HT1080 (cell line): ENCODE data around the gene ZNF557. TPM values are rescaled to one million over a fixed set of nuclear protein-coding genes. Genes with fewer than 3 reads are reported as not detected.
"Not testable (repeated sequence)": the region's sequence is repeated elsewhere in the genome, so short reads cannot be mapped to it uniquely, and the experiment has no call there.

Experiments
- DNase-seq: peaks from one replicate; pipeline ENCODE4 v3.0.0-alpha.2; 2015; ENCODE audit warnings: low read depth
- polyA plus RNA-seq, 2 experiments: library from polyadenylated mRNA; depleted of rRNA; stranded (reverse); fragments of >200 nt; gene quantifications; 2 replicates each; pipeline ENCODE4 v1.2.3, GENCODE V29; 2015
- total RNA-seq: library from RNA; depleted of rRNA; stranded (reverse); fragments of >200 nt; shearing (Covaris generic); gene quantifications from 2 replicates; pipeline ENCODE4 v1.2.3, GENCODE V29; 2014; rRNA removed

ZNF557 gene
- total RNA-seq, result 8.2 and 8.5 TPM in 2 replicates
- 1.5 and 2.2 TPM in 2 replicates for polyA plus RNA-seq (2015; cell fraction: cytosol; rRNA removed)
- 5.5 and 6.7 TPM in 2 replicates for polyA plus RNA-seq (2015; cell fraction: nucleus; rRNA removed)

GRCh38 chr19:7069042-7069903 is at the start of gene ZNF557:
TSS of gene ZNF557 (plus strand) at chr19:7069703. CDS start at chr19:7075075, 5,372 bp downstream.
- peak; percentile 89 for DNase-seq

GRCh38 chr19:7021331-7021730 is 48.2 kb upstream of the ZNF557 start, which contains the start of gene MBD3L2B:
TSS of gene MBD3L2B (minus strand) at chr19:7021431. CDS start at chr19:7021397, 34 bp downstream.
- DNase-seq, result not testable (repeated sequence)

- DNase-seq, result not testable (repeated sequence)
These were observed 40.7 kb upstream of the ZNF557 start for GRCh38 chr19:7028790-7029189.

GRCh38 chr19:7030278-7030677 is 39.2 kb upstream of the ZNF557 start, which contains the start of gene MBD3L5:
TSS of gene MBD3L5 (plus strand) at chr19:7030578. CDS start at chr19:7030612, 34 bp downstream.
- not testable (repeated sequence) for DNase-seq

GRCh38 chr19:7040079-7040478 is 29.4 kb upstream of the ZNF557 start, which contains the start of gene MBD3L4:
TSS of gene MBD3L4 (minus strand) at chr19:7040179. CDS start at chr19:7040144, 35 bp downstream.
- DNase-seq, result not testable (repeated sequence)

- not testable (repeated sequence) for DNase-seq
These were observed 27.9 kb upstream of the ZNF557 start for GRCh38 chr19:7041563-7041962.

GRCh38 chr19:7049021-7049420 is 20.5 kb upstream of the ZNF557 start, which contains the start of gene MBD3L2:
TSS of gene MBD3L2 (plus strand) at chr19:7049321. CDS start at chr19:7049374, 53 bp downstream.
- not testable (repeated sequence) for DNase-seq

GRCh38 chr19:7051421-7051820 is 18.1 kb upstream of the ZNF557 start:
- not testable (repeated sequence) for DNase-seq

GRCh38 chr19:7052896-7053295 is 16.6 kb upstream of the ZNF557 start:
- DNase-seq, result not testable (repeated sequence)

GRCh38 chr19:7054635-7055368 is 14.7 kb upstream of the ZNF557 start:
- not testable (repeated sequence) for DNase-seq

GRCh38 chr19:7055679-7056078 is 13.8 kb upstream of the ZNF557 start:
- DNase-seq, result not testable (repeated sequence)

GRCh38 chr19:7056371-7056770 is 13.1 kb upstream of the ZNF557 start:
- DNase-seq, result not testable (repeated sequence)

GRCh38 chr19:7058576-7058975 is 10.9 kb upstream of the ZNF557 start, which contains the start of gene MBD3L3:
TSS of gene MBD3L3 (minus strand) at chr19:7058676. CDS start at chr19:7058605, 71 bp downstream.
- DNase-seq, result not testable (repeated sequence)

GRCh38 chr19:7059977-7060376 is 9.5 kb upstream of the ZNF557 start:
- DNase-seq, result not testable (repeated sequence)

GRCh38 chr19:7063339-7063738 is 6.2 kb upstream of the ZNF557 start:
- no peak for DNase-seq

GRCh38 chr19:7063764-7064418 is 5.6 kb upstream of the ZNF557 start:
- no peak for DNase-seq

GRCh38 chr19:7067122-7067521 is 2.4 kb upstream of the ZNF557 start:
- peak; percentile 39 for DNase-seq

- no peak for DNase-seq
These were observed 1.8 kb upstream of the ZNF557 start for GRCh38 chr19:7067716-7068115.

- DNase-seq, result no peak
These were observed 904 bp upstream of the ZNF557 start for GRCh38 chr19:7068599-7068998.

GRCh38 chr19:7069904-7070226 is 362 bp downstream of the ZNF557 start:
- no peak for DNase-seq

GRCh38 chr19:7072541-7072940 is 3.0 kb downstream of the ZNF557 start:
- DNase-seq, result no peak
